ENCODE data around the gene AKR1B1. TPM values are rescaled to one million over a fixed set of nuclear protein-coding genes. Genes with fewer than 3 reads are reported as not detected.

AKR1B1 gene
- total and polyA plus RNA-seq, 2 of the 13 experiments (the other 11 are each of a cell fraction or from before 2014, with no cell fraction given) = 89.9 to 133 TPM

DNA sequence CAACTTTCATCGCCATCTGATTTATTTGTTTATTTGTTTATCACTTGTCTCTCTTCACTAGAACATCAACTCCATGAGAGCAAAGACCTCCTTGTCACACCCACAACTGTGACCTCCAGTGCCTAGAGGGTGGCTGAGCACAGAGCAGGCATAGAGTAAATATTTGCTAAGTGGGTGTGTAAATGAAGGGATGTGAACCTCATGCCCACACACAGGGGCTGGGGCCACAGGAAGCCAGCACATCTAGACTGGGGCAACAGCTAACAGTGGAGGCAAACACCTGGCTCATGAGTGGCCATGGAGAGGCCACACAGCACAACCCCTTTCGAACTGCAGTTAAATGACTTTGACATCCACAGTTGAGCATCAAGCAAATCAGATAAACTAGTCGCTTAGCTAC, 39.8 kb downstream of the AKR1B1 start (continued):
- TF ChIP-seq ZNF746 (CRISPR knock-in tag; IDR thresholded peaks at IDR 0.05) = no peak
- TF ChIP-seq ZNF660 (CRISPR knock-in tag; IDR thresholded peaks at IDR 0.05; ENCODE audit: borderline replicate concordance, low read depth) = no peak
- TF ChIP-seq, protein P1, sequence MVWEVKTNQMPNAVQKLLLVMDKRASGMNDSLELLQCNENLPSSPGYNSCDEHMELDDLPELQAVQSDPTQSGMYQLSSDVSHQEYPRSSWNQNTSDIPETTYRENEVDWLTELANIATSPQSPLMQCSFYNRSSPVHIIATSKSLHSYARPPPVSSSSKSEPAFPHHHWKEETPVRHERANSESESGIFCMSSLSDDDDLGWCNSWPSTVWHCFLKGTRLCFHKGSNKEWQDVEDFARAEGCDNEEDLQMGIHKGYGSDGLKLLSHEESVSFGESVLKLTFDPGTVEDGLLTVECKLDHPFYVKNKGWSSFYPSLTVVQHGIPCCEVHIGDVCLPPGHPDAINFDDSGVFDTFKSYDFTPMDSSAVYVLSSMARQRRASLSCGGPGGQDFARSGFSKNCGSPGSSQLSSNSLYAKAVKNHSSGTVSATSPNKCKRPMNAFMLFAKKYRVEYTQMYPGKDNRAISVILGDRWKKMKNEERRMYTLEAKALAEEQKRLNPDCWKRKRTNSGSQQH (CRISPR knock-in tag; IDR thresholded peaks at IDR 0.05; ENCODE audit: low read depth) = no peak; the same call in 1 of the 2 replicates
- no peak for TF ChIP-seq ZMYM2 (CRISPR knock-in tag; IDR thresholded peaks at IDR 0.05)
- no peak for TF ChIP-seq HMGA1 (CRISPR knock-in tag; conservative IDR thresholded peaks at IDR 0.05)
- no peak for TF ChIP-seq ARNTL (CRISPR knock-in tag; IDR thresholded peaks at IDR 0.05)
- TF ChIP-seq, protein P2, sequence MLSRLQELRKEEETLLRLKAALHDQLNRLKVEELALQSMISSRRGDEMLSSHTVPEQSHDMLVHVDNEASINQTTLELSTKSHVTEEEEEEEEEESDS (CRISPR knock-in tag; IDR thresholded peaks at IDR 0.05; ENCODE audit: borderline replicate concordance) = no peak
- TF ChIP-seq NFE2L1 (CRISPR knock-in tag; IDR thresholded peaks at IDR 0.05; ENCODE audit: borderline replicate concordance) = no peak
- TF ChIP-seq ZNF30 (CRISPR knock-in tag; IDR thresholded peaks at IDR 0.05) = no peak
- no peak for TF ChIP-seq ZNF547 (CRISPR knock-in tag; IDR thresholded peaks at IDR 0.05)
- TF ChIP-seq ZFP37 (CRISPR knock-in tag; IDR thresholded peaks at IDR 0.05; ENCODE audit: borderline replicate concordance) = no peak
- no peak for TF ChIP-seq ZNF766 (CRISPR knock-in tag; IDR thresholded peaks at IDR 0.05; ENCODE audit: borderline replicate concordance)
- TF ChIP-seq ZNF777 (CRISPR knock-in tag; IDR thresholded peaks at IDR 0.05) = no peak
- TF ChIP-seq, protein P3, sequence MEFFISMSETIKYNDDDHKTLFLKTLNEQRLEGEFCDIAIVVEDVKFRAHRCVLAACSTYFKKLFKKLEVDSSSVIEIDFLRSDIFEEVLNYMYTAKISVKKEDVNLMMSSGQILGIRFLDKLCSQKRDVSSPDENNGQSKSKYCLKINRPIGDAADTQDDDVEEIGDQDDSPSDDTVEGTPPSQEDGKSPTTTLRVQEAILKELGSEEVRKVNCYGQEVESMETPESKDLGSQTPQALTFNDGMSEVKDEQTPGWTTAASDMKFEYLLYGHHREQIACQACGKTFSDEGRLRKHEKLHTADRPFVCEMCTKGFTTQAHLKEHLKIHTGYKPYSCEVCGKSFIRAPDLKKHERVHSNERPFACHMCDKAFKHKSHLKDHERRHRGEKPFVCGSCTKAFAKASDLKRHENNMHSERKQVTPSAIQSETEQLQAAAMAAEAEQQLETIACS (CRISPR knock-in tag; IDR thresholded peaks at IDR 0.05) = no peak
- TF ChIP-seq, protein P4, sequence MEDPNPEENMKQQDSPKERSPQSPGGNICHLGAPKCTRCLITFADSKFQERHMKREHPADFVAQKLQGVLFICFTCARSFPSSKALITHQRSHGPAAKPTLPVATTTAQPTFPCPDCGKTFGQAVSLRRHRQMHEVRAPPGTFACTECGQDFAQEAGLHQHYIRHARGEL (CRISPR knock-in tag; IDR thresholded peaks at IDR 0.05) = no peak
- TF ChIP-seq, protein P5, sequence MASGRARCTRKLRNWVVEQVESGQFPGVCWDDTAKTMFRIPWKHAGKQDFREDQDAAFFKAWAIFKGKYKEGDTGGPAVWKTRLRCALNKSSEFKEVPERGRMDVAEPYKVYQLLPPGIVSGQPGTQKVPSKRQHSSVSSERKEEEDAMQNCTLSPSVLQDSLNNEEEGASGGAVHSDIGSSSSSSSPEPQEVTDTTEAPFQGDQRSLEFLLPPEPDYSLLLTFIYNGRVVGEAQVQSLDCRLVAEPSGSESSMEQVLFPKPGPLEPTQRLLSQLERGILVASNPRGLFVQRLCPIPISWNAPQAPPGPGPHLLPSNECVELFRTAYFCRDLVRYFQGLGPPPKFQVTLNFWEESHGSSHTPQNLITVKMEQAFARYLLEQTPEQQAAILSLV (CRISPR knock-in tag; IDR thresholded peaks at IDR 0.05; ENCODE audit: borderline replicate concordance) = no peak
- no peak for TF ChIP-seq SRSF1 (optimal IDR thresholded peaks at IDR 0.05; ENCODE audit: low read depth, low read length)
- TF ChIP-seq, protein P6, sequence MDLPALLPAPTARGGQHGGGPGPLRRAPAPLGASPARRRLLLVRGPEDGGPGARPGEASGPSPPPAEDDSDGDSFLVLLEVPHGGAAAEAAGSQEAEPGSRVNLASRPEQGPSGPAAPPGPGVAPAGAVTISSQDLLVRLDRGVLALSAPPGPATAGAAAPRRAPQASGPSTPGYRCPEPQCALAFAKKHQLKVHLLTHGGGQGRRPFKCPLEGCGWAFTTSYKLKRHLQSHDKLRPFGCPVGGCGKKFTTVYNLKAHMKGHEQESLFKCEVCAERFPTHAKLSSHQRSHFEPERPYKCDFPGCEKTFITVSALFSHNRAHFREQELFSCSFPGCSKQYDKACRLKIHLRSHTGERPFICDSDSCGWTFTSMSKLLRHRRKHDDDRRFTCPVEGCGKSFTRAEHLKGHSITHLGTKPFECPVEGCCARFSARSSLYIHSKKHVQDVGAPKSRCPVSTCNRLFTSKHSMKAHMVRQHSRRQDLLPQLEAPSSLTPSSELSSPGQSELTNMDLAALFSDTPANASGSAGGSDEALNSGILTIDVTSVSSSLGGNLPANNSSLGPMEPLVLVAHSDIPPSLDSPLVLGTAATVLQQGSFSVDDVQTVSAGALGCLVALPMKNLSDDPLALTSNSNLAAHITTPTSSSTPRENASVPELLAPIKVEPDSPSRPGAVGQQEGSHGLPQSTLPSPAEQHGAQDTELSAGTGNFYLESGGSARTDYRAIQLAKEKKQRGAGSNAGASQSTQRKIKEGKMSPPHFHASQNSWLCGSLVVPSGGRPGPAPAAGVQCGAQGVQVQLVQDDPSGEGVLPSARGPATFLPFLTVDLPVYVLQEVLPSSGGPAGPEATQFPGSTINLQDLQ (CRISPR knock-in tag; IDR thresholded peaks at IDR 0.05) = no peak
- TF ChIP-seq, protein P7, sequence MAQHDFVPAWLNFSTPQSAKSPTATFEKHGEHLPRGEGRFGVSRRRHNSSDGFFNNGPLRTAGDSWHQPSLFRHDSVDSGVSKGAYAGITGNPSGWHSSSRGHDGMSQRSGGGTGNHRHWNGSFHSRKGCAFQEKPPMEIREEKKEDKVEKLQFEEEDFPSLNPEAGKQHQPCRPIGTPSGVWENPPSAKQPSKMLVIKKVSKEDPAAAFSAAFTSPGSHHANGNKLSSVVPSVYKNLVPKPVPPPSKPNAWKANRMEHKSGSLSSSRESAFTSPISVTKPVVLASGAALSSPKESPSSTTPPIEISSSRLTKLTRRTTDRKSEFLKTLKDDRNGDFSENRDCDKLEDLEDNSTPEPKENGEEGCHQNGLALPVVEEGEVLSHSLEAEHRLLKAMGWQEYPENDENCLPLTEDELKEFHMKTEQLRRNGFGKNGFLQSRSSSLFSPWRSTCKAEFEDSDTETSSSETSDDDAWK (CRISPR knock-in tag; IDR thresholded peaks at IDR 0.05) = no peak
- no peak for TF ChIP-seq GABPA (IDR thresholded peaks at IDR 0.05; ENCODE audit: low read depth, low read length)
- no peak for TF ChIP-seq GABPA (CRISPR knock-in tag; IDR thresholded peaks at IDR 0.05; ENCODE audit: low read depth)

Measured in HepG2 (cell line).